Esophagus muscularis mucosa (tissue), 4 donors: Measurements from ENCODE around the gene SASH1. TPM values are rescaled to one million over a fixed set of nuclear protein-coding genes. Genes with fewer than 3 reads are reported as not detected.
"Not testable (repeated sequence)": the region's sequence is repeated elsewhere in the genome, so short reads cannot be mapped to it uniquely, and the experiment has no call there.

Experiments
- DNase-seq: peaks from one replicate; pipeline ENCODE4 v3.0.0-alpha.2; 2017; ENCODE audit errors: extremely low spot score
- H3K27ac ChIP-seq, 4 donors: fragments of 200-600 bp; sonication (generic); replicated peaks in 1 of 4; 1 replicate in 3 of 4; 2 replicates in 1 of 4; pipeline ENCODE4 v1.5.1; 2016 to 2019; ENCODE audit warnings: mild to moderate bottlenecking in 1 of 4
- H3K27me3 ChIP-seq, 4 donors: fragments of 200-600 bp; sonication (generic); one replicate each; pipeline versions ENCODE4 v1.5.1 to v1.6.0; 2016 to 2019
- H3K36me3 ChIP-seq, 4 donors: fragments of 200-600 bp; sonication (generic); one replicate each; pipeline ENCODE4 v1.5.1; 2016 to 2019
- H3K4me1 ChIP-seq, 4 donors: fragments of 200-600 bp; sonication (generic); one replicate each; pipeline ENCODE4 v1.5.1; 2016 to 2019
- H3K4me3 ChIP-seq, 4 donors: fragments of 200-600 bp; sonication (generic); 1 replicate in 2 of 4; 2 replicates in 2 of 4; pipeline ENCODE4 v1.5.1; 2016 to 2019; ENCODE audit warnings: mild to moderate bottlenecking in 4 of 4, moderate library complexity in 1 of 4
- H3K9me3 ChIP-seq, 4 donors: fragments of 200-600 bp; sonication (generic); 1 replicate in 3 of 4; 2 replicates in 1 of 4; pipeline ENCODE4 v1.5.1; 2016 to 2019
- CTCF ChIP-seq, 3 experiments: fragments of 200-600 bp in 2 of 3; fragments of 450-650 bp in 1 of 3; sonication (generic) in 2 of 3; IDR thresholded peaks; one replicate each; pipeline ENCODE4 v1.5.1; 2017 to 2019; ENCODE audit warnings: antibody characterized with exemption in 3 of 3, mild to moderate bottlenecking in 2 of 3, moderate library complexity in 1 of 3
- EP300 ChIP-seq: sonication (generic); formaldehyde crosslinking; IDR thresholded peaks from one replicate; pipeline ENCODE4 v1.6.1; 2017; ENCODE audit warnings: antibody characterized with exemption
- POLR2A ChIP-seq: fragments of 450-650 bp; IDR thresholded peaks from one replicate; pipeline ENCODE4 v1.6.1; 2017; ENCODE audit warnings: antibody characterized with exemption, moderate library complexity, mild to moderate bottlenecking, low read depth
- POLR2AphosphoS5 ChIP-seq, 2 donors: sonication (generic); formaldehyde crosslinking; IDR thresholded peaks; one replicate each; pipeline ENCODE4 v1.6.1; 2017; ENCODE audit warnings: antibody characterized with exemption in 2 of 2
- WGBS: methylation state at CpG from one replicate; pipeline ENCODE4 v1.1.5; 2018; 5-methylcytosine and 5-hydroxymethylcytosine counted together
- intact Hi-C: fragments of 100-400 bp; cut with DNase I; formaldehyde crosslinking; loops from one replicate; pipeline ENCODE4 v1.15.1; 2023
- total RNA-seq, 4 donors: library from RNA; depleted of rRNA; stranded (reverse); fragments of >200 nt; gene quantifications; one replicate each; pipeline versions ENCODE4 v1.1.0 to v1.2.1, GENCODE V29; 2016

The SASH1 gene
- total RNA-seq, 4 donors from 2014 or later, result 56.5 to 86.6 (median 70.3) TPM

- DNase-seq, result no peak
- H3K4me1 ChIP-seq, result peaks cover 0 to 6% (median 3%) of the 10 kb centered on the region in 4 donors
- H3K27ac ChIP-seq, result no peak overlapping the region
- intact Hi-C loops, result no loop called here
- H3K36me3 ChIP-seq, result no peaks in the 10 kb centered on the region
- no peak overlapping the region for H3K4me3 ChIP-seq
- no peaks in the 10 kb centered on the region for H3K27me3 ChIP-seq
- TF ChIP-seq POLR2AphosphoS5 (IDR thresholded peaks at IDR 0.05) (no peak), EP300 (no peak), POLR2A (no peak), CTCF (IDR thresholded peaks at IDR 0.05) (no peak)
- 89% methylated on average over 5 of the region's 5 CpGs for WGBS
- peaks cover 0 to 12% (median 0%) of the 10 kb centered on the region in 4 donors for H3K9me3 ChIP-seq
Measured at GRCh38 chr6:148583631-148584030, 241.0 kb downstream of the SASH1 start.

- DNase-seq, H3K27ac ChIP-seq, H3K27me3 ChIP-seq, intact Hi-C loops, H3K4me1 ChIP-seq, H3K36me3 ChIP-seq, H3K4me3 ChIP-seq: not testable (repeated sequence)
- 100% methylated on average over 1 of the region's 1 CpG for WGBS
- H3K9me3 ChIP-seq, result peaks cover 0 to 19% (median 0%) of the 10 kb centered on the region in 4 donors
Measured at GRCh38 chr6:148585641-148586040, 243.0 kb downstream of the SASH1 start.

DNA sequence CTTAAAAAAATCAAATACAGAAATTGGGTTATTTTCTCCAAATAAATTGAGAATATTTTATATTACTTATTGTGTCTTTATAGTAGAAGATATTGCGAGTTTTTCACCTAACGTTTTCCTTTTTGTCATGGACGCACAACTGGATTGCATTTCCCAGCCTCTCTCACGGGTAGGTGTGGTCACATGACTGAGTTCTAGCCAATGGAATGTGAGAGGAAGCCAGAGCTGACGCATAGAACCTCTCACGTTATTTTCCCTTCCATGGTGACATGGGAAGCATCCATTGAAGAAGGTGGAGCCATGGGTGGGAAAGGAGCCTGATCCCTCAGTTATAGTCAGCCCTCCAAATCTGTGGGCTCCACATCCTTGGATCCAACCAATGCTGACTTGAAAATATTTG is 248.2 kb downstream of the SASH1 start:
- intact Hi-C loops, result no loop called here
- H3K9me3 ChIP-seq, result peaks cover 0 to 7% (median 0%) of the 10 kb centered on the region in 4 donors
- H3K4me1 ChIP-seq, result peaks cover 10 to 23% (median 20%) of the 10 kb centered on the region in 4 donors
- no peak for DNase-seq
- no peak overlapping the region for H3K27ac ChIP-seq
- WGBS, result 91% methylated on average over 6 of the region's 6 CpGs
- no peaks in the 10 kb centered on the region for H3K36me3 ChIP-seq
- TF ChIP-seq CTCF (IDR thresholded peaks at IDR 0.05) (no peak), POLR2AphosphoS5 (IDR thresholded peaks at IDR 0.05) (no peak), POLR2A (no peak), EP300 (no peak)
- H3K27me3 ChIP-seq, result no peaks in the 10 kb centered on the region
- no peak overlapping the region for H3K4me3 ChIP-seq

DNA sequence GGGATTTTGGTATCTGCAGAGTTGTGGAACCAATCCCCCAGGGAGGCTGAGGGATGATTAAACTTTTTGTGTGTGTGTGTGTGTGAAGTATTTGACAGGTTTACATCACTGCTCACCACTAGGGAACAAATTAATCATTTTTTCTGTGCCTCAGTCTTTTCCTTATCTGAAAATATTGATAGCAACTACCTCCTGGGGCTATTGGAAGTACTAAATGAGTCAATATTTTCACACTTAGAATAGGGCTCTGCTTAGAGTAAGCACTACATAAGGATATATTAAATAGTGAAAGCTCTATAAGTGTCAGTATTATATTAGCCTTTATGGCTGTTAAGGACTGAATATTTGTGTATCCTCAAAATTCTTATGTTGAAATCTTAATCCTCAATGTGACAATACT is 249.0 kb downstream of the SASH1 start:
- peak overlapping the region in 1 of 4 donors; percentile 67 for H3K27ac ChIP-seq
- TF ChIP-seq CTCF (IDR thresholded peaks at IDR 0.05) (no peak), POLR2A (no peak), EP300 (no peak), POLR2AphosphoS5 (IDR thresholded peaks at IDR 0.05) (no peak)
- H3K9me3 ChIP-seq, result peaks cover 0 to 7% (median 0%) of the 10 kb centered on the region in 4 donors
- no peak overlapping the region for H3K4me3 ChIP-seq
- no peak for DNase-seq
- intact Hi-C loops, result no loop called here
- no peaks in the 10 kb centered on the region for H3K36me3 ChIP-seq
- H3K27me3 ChIP-seq, result no peaks in the 10 kb centered on the region
- peaks cover 10 to 23% (median 20%) of the 10 kb centered on the region in 4 donors for H3K4me1 ChIP-seq

GRCh38 chr6:148593130-148593812 is 250.6 kb downstream of the SASH1 start:
- Histone ChIP-seq H3K36me3 (no peaks in the 10 kb centered on the region), H3K9me3 (peaks cover 0 to 7% (median 0%) of the 10 kb centered on the region in 4 donors), H3K27ac (peak overlapping the region; percentile 67 to 76 (median 73)), H3K4me1 (peaks cover 10 to 37% (median 27%) of the 10 kb centered on the region in 4 donors), H3K27me3 (no peaks in the 10 kb centered on the region), H3K4me3 (no peak overlapping the region)
- WGBS, result 59% methylated on average over 16 of the region's 16 CpGs
- intact Hi-C loops, result no loop called here
- TF ChIP-seq POLR2AphosphoS5 (IDR thresholded peaks at IDR 0.05), result peak in 1 of 2 donors; percentile 55
- no peak for TF ChIP-seq CTCF (IDR thresholded peaks at IDR 0.05)
- DNase-seq, result no peak
